HCT116 (cell line): ENCODE measurements around the gene HAPLN2. TPM values are rescaled to one million over a fixed set of nuclear protein-coding genes. Genes with fewer than 3 reads are reported as not detected.

Experiments
- ATAC-seq: fragments of 200-7000 bp; cut with Tn5 transposase; 2 replicates; pipeline ENCODE4 v1.9.1; 2020; ENCODE audit warnings: mild to moderate bottlenecking, moderate library complexity
- BruUV-seq: library from RNA; stranded (reverse); fragments of 400-500 nt; replicated peaks from 2 replicates; lab custom pipeline; 2021; lab: Mats Ljungman, UMichigan
- CTCF ChIA-PET: fragments of 300-600 bp; sonication (Branson Sonifier 250); formaldehyde crosslinking; loops from one replicate; lab custom pipeline; 2021; ENCODE audit warnings: antibody characterized with exemption; lab: Charles Lee
- POLR2A ChIA-PET: fragments of 300-600, 350-600 bp; sonication (Branson Sonifier 250); formaldehyde crosslinking; loops from one replicate; lab custom pipeline; 2021; ENCODE audit warnings: antibody characterized with exemption; lab: Charles Lee
- RAD21 ChIA-PET, 2 experiments: fragments of 300-600 bp; sonication (Branson Sonifier 250); formaldehyde crosslinking; loops; one replicate each; lab custom pipeline; 2023; ENCODE audit warnings: low total read pairs in 2 of 2; ENCODE audit not compliant: uncharacterized antibody in 2 of 2, unreplicated experiment in 2 of 2, low non-redundant PET in 1 of 2; lab: Charles Lee
- DNase-seq: peaks from one replicate; pipeline ENCODE4 v3.0.0-alpha.2; 2010; ENCODE audit warnings: low read depth, low spot score
- H2AFZ ChIP-seq: fragments of 200-600 bp; shearing (Covaris generic), sonication (generic); 2 replicates; pipeline ENCODE4 v1.6.1; 2017; ENCODE audit warnings: low read depth, mixed run types, mixed read lengths, antibody characterized with exemption, low read length; ENCODE audit not compliant: poor library complexity, severe bottlenecking
- H3K27ac ChIP-seq: 2 replicates; pipeline ENCODE4 v1.5.1; 2012; ENCODE audit warnings: low read depth, low read length
- H3K27me3 ChIP-seq: fragments of 200-600 bp; sonication (generic); 2 replicates; pipeline ENCODE4 v1.6.1; 2016; ENCODE audit warnings: mixed run types, low read length, mixed read lengths; ENCODE audit not compliant: insufficient read depth
- H3K36me3 ChIP-seq, 2 experiments: fragments of 200-500 bp in 1 of 2; fragments of 200-600 bp in 1 of 2; sonication (Bioruptor generic) in 1 of 2; sonication (generic) in 1 of 2; 2 replicates each; pipeline versions ENCODE4 v1.5.1 to v1.6.1; 2014 to 2016; ENCODE audit warnings: low read length in 2 of 2, inconsistent platforms in 1 of 2, mixed read lengths in 1 of 2, mixed run types in 1 of 2; ENCODE audit not compliant: insufficient read depth in 2 of 2, control insufficient read depth in 1 of 2
- H3K4me1 ChIP-seq, 2 experiments: fragments of 200-600 bp in 1 of 2; sonication (generic) in 1 of 2; 2 replicates each; pipeline versions ENCODE4 v1.5.1 to v1.6.1; 2012 to 2017; ENCODE audit warnings: low read length in 2 of 2, inconsistent platforms in 1 of 2, mild to moderate bottlenecking in 1 of 2, mixed read lengths in 1 of 2, mixed run types in 1 of 2, moderate library complexity in 1 of 2; ENCODE audit not compliant: insufficient read depth in 2 of 2, control insufficient read depth in 1 of 2
- H3K4me2 ChIP-seq: fragments of 200-600 bp; sonication (generic); 2 replicates; pipeline ENCODE4 v1.6.1; 2017; ENCODE audit warnings: mixed run types, low read length, mixed read lengths
- H3K4me3 ChIP-seq, 2 experiments: fragments of 200-600 bp in 1 of 2; sonication (generic) in 1 of 2; replicated peaks in 1 of 2; 2 replicates each; pipeline ENCODE4 v1.5.1; 2011 to 2016; ENCODE audit warnings: low read length in 2 of 2, control low read depth in 1 of 2, low read depth in 1 of 2, mild to moderate bottlenecking in 1 of 2, mixed read lengths in 1 of 2, mixed run types in 1 of 2
- H3K79me2 ChIP-seq: fragments of 200-600 bp; sonication (generic); 2 replicates; pipeline ENCODE4 v1.6.1; 2017; ENCODE audit warnings: mild to moderate bottlenecking, mixed run types, low read length, moderate library complexity, mixed read lengths; ENCODE audit not compliant: insufficient read depth
- H3K9ac ChIP-seq: fragments of 200-600 bp; sonication (generic); 2 replicates; pipeline ENCODE4 v1.6.1; 2016; ENCODE audit warnings: low read length, mixed read lengths
- H3K9me2 ChIP-seq: fragments of 200-600 bp; sonication (generic), shearing (Covaris generic); 2 replicates; pipeline ENCODE4 v1.6.1; 2017; ENCODE audit warnings: mixed run types, mild to moderate bottlenecking, moderate library complexity; ENCODE audit not compliant: insufficient read depth
- H3K9me3 ChIP-seq, 2 experiments: fragments of 200-500 bp in 1 of 2; fragments of 200-600 bp in 1 of 2; sonication (Bioruptor generic) in 1 of 2; sonication (generic) in 1 of 2; 2 replicates each; pipeline ENCODE4 v1.6.1; 2014 to 2017; ENCODE audit warnings: low read length in 2 of 2, mixed read lengths in 2 of 2, inconsistent platforms in 1 of 2, low read depth in 1 of 2, mild to moderate bottlenecking in 1 of 2, mixed run types in 1 of 2, moderate library complexity in 1 of 2; ENCODE audit not compliant: control insufficient read depth in 1 of 2, insufficient read depth in 1 of 2
- H4K20me1 ChIP-seq: fragments of 200-600 bp; sonication (generic), shearing (Covaris generic); 2 replicates; pipeline ENCODE4 v1.6.1; 2017; ENCODE audit warnings: mixed run types, mild to moderate bottlenecking, moderate library complexity; ENCODE audit not compliant: insufficient read depth
- EZH2phosphoT487 ChIP-seq: fragments of 200-600 bp; IDR thresholded peaks from 2 replicates; pipeline ENCODE4 v1.6.1; 2018; ENCODE audit warnings: antibody characterized with exemption, borderline replicate concordance
- intact Hi-C: fragments of 100-400 bp; cut with micrococcal nuclease; formaldehyde crosslinking; loops from 2 replicates; pipeline ENCODE4 v1.10.0; 2022
- total RNA-seq: library from RNA; stranded (reverse); gene quantifications from one replicate; pipeline ENCODE4 v1.2.1, GENCODE V29; 2021; ENCODE audit not compliant: unreplicated experiment
- TF ChIP-seq, protein P1 (sequence below): IDR thresholded peaks from 2 replicates; pipeline ENCODE4 v1.6.1; 2012
- TF ChIP-seq, protein P2 (sequence below): IDR thresholded peaks from 2 replicates; pipeline ENCODE4 v1.6.1; 2012; ENCODE audit warnings: low read depth

The HAPLN2 gene
- total RNA-seq, 1 experiment from 2014 or later = 0.54 TPM

DNA sequence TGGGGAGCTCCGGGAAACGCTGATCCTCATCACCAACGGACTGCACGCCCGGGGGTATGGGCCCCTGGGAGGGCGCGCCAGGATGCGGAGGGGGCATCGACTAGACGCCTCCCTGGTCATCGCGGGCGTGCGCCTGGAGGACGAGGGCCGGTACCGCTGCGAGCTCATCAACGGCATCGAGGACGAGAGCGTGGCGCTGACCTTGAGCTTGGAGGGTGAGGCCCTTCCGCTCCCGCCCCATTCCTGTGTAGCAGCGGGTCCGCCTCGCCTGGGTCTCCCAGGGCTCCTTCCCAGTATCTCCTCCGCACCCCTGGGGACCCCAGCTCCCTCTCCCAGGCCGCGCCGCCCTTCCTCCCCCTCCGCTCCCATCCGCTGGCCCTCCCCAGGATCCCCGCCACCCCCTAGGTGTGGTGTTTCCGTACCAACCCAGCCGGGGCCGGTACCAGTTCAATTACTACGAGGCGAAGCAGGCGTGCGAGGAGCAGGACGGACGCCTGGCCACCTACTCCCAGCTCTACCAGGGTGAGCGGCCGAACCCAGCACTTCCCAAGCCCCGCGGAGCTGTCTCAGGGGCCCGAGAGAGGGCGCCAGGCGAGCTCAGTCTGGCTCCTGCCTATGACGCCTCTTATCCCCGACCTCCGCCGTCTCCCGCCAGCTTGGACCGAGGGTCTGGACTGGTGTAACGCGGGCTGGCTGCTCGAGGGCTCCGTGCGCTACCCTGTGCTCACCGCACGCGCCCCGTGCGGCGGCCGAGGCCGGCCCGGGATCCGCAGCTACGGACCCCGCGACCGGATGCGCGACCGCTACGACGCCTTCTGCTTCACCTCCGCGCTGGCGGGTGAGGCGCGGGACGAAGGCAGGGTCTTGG lies 5.0 kb downstream of the HAPLN2 start:
- Histone ChIP-seq H3K9me2 (no peaks in the 10 kb centered on the region), H3K4me1 (peaks cover 3 to 7% of the 10 kb centered on the region in 2 experiments; a peak in 2 of 4 replicates), H4K20me1 (no peaks in the 10 kb centered on the region), H2AFZ (no peak overlapping the region), H3K36me3 (no peaks in the 10 kb centered on the region), H3K4me2 (no peak overlapping the region), H3K4me3 (no peak overlapping the region), H3K27me3 (no peaks in the 10 kb centered on the region), H3K9ac (no peak overlapping the region), H3K9me3 (no peaks in the 10 kb centered on the region), H3K79me2 (no peaks in the 10 kb centered on the region), H3K27ac (no peak overlapping the region)
- TF ChIP-seq, protein P1, sequence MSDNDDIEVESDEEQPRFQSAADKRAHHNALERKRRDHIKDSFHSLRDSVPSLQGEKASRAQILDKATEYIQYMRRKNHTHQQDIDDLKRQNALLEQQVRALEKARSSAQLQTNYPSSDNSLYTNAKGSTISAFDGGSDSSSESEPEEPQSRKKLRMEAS = no peak
- no peak for TF ChIP-seq EZH2phosphoT487
- TF ChIP-seq, protein P2, sequence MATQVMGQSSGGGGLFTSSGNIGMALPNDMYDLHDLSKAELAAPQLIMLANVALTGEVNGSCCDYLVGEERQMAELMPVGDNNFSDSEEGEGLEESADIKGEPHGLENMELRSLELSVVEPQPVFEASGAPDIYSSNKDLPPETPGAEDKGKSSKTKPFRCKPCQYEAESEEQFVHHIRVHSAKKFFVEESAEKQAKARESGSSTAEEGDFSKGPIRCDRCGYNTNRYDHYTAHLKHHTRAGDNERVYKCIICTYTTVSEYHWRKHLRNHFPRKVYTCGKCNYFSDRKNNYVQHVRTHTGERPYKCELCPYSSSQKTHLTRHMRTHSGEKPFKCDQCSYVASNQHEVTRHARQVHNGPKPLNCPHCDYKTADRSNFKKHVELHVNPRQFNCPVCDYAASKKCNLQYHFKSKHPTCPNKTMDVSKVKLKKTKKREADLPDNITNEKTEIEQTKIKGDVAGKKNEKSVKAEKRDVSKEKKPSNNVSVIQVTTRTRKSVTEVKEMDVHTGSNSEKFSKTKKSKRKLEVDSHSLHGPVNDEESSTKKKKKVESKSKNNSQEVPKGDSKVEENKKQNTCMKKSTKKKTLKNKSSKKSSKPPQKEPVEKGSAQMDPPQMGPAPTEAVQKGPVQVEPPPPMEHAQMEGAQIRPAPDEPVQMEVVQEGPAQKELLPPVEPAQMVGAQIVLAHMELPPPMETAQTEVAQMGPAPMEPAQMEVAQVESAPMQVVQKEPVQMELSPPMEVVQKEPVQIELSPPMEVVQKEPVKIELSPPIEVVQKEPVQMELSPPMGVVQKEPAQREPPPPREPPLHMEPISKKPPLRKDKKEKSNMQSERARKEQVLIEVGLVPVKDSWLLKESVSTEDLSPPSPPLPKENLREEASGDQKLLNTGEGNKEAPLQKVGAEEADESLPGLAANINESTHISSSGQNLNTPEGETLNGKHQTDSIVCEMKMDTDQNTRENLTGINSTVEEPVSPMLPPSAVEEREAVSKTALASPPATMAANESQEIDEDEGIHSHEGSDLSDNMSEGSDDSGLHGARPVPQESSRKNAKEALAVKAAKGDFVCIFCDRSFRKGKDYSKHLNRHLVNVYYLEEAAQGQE = no peak
- no TSS peak for BruUV-seq
- intact Hi-C loops = loop anchor here (10.0 kb wide), 1 partner anchor 301 kb away; the partner anchor contains the start of gene LRRC71
- POLR2A ChIA-PET = no interaction called here
- DNase-seq = no peak
- peak; percentile 35; the same call in 1 of the 2 replicates for ATAC-seq
- CTCF ChIA-PET = interaction anchor here (1.0 to 1.1 kb wide), 2 partner anchors 37 to 82 kb away, joined by 3 read pairs; no protein-coding TSS in a partner anchor
- RAD21 ChIA-PET = interaction anchor here in 1 of 2 experiments (0.6 kb wide), 1 partner anchor 52 kb away, joined by 3 read pairs; no protein-coding TSS in a partner anchor
